ENCODE data around the gene EOMES.
A peak's percentile ranks its signal among the peaks of the same experiment; 100 is the strongest.

EOMES gene

GRCh38 chr3:27720899-27721716 lies 1.0 kb downstream of the EOMES start:
- DNase-seq (ENCODE audit: low spot score): no peak

GRCh38 chr3:27719314-27720003 lies 2.7 kb downstream of the EOMES start:
- no peak for DNase-seq (ENCODE audit: low spot score)

- no peak for DNase-seq (ENCODE audit: low spot score)
Measured at GRCh38 chr3:27718459-27718858, 3.7 kb downstream of the EOMES start.

DNA sequence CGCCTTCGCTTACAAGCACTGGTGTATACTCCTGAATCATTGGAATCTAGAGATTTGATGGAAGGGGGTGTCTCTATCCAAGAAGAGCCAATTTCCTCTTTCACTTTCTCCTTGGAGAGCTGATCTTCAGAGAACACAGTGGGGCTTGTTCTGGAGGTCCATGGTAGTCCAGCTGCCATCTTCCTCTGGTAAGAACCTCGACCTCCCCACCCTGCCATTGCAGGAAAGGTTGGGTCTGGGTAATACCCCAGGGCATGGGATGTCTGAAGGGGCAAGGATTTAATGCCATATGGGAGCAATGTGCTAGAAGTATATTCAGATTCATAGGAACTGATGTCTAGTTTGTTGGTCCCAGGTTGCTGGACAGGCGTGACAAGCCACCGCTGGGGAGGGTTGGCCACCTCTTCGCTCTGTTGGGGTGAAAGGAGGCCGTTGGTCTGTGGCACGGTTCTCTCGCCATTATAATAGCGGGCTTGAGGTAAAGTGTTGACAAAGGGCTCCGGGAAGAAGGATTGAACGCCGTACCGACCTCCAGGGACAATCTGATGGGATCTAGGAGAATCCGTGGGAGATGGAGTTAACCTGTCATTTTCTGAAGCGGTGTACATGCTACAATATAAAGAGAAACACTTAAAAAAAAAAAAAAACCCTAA lies 4.8 kb downstream of the EOMES start:
- no peak for DNase-seq (ENCODE audit: low spot score)

DNA sequence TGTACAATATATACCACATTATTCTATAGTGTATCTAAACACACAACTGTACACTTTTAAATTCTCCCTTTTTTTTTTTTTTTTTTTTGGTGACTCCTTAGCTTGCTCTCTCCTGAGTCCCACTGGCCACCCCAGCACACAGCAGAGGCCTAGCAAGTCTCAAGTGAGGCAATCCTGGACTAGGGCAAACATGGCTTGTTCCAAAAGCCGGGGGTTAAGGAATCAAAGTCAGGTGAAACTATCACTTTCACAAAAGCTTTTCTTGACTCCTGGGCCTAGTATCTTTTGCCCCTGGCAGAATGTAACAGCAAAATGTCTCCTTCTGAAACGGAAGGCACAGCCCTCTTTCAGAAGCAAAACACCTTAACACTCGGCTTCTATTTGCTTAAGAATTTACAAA lies 5.8 kb downstream of the EOMES start:
- no peak for DNase-seq (ENCODE audit: low spot score)

DNA sequence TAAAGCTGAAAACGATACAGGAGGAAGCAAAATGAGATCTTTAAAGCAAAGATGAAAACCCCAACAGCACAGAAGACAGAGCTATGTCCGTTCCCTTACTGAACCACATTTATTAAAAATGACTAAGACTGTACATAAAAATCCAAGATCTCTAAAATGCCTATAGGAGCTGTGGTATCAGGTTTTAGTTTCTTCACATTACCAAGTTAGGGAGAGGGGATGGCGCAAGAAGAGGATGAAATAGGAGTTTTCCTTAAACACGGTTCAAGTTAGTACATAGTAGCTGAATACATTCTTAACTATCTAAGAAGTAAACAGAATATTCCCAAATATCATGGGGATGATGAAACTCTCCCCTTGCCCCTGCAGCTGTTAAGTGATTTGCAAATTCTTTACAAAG lies 6.3 kb downstream of the EOMES start:
- no peak for DNase-seq (ENCODE audit: low spot score)

- no peak for DNase-seq (ENCODE audit: low spot score)
Measured at GRCh38 chr3:27715454-27715806, 6.7 kb downstream of the EOMES start.

DNA sequence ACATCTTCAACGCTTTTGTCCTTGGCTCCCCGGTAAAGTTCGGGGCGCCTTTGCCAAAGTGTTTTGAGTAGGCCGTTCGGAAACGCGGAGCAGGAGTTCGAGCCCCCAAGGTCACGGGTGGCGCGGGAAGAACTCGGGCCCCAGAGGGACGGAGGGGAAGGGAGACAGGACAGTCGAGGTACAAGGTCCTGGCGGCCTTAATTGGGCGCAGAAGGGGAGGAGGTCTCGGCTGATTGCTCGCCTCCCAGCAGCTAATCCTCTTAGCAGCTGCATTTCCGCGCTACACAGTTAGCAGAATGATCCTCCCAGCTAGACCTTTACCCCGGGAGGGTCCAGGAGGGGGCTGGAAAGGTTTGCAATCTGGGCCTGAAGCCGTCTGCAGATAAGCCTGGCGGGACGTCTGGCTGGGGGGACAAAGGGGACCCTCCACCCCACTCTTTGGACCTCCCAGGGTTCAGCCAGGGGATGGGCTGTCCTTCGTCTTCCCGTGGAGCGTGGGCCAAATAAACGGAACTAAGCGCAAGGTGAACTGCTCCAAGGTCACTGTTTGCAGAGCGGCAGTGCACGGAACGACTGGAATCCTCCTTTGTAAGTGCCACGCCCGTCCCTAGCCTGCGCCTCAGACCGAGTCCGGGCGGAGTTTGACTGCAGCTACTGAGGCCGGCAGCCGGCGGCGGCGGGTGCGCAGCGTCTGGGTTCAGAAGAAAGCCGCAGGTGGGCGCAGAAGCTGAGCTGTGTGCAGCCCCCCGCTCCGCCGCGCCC lies 7.2 kb downstream of the EOMES start:
- DNase-seq (ENCODE audit: low spot score): no peak

DNA sequence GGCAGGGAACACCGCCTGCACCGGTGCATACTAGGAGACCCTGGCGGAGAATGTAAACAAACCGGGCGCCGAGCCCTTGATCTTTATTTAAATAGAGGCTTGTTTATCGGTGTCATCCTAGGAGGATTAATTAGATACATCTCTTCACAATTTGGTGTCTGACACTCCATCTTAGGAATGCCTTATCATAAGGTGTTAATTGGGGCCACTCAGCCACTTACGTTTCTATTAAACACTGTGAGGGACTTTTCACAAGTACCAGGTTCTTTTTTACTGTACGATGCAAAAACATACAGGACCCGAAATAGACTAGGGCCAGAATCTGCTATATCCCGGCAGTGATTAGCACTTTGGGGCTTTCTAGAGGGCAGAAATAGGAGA lies 8.0 kb downstream of the EOMES start:
- DNase-seq (ENCODE audit: low spot score): no peak

DNA sequence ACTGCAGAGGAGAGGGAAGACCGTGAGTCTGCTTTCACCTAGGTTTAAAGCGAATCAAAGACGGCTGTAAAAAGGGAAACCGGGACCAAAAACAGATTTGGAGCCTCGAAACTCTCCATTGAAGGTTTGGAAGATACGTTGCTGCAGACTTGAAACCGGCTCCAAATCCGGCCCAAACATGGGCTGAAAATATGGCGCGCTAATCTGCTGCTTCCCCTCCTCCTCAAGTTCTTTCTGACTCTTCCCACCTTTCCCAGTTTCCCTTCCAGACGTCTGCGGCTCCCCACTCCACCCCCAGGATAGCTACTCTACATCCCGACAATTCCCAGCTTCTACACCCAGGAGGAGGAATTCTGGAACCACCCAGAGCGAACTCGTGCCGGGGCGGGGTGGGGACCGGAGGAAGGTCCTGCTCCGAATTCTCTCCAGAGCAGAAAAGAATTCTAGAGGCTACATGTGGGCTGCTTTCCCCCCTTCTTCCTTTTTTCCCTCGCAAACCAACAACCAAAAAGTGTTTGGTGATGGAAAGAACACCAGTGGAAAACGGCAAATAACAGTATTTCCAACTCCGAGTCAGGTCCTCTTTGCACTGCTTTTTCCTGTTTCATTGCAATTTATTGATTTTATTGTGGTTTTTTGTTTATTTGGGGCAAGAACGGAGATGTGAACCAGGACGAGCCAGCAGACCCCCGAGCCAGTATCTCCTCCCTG lies 8.5 kb downstream of the EOMES start:
- DNase-seq (ENCODE audit: low spot score): no peak

GRCh38 chr3:27713078-27713423 lies 9.1 kb downstream of the EOMES start:
- DNase-seq (ENCODE audit: low spot score): no peak

DNA sequence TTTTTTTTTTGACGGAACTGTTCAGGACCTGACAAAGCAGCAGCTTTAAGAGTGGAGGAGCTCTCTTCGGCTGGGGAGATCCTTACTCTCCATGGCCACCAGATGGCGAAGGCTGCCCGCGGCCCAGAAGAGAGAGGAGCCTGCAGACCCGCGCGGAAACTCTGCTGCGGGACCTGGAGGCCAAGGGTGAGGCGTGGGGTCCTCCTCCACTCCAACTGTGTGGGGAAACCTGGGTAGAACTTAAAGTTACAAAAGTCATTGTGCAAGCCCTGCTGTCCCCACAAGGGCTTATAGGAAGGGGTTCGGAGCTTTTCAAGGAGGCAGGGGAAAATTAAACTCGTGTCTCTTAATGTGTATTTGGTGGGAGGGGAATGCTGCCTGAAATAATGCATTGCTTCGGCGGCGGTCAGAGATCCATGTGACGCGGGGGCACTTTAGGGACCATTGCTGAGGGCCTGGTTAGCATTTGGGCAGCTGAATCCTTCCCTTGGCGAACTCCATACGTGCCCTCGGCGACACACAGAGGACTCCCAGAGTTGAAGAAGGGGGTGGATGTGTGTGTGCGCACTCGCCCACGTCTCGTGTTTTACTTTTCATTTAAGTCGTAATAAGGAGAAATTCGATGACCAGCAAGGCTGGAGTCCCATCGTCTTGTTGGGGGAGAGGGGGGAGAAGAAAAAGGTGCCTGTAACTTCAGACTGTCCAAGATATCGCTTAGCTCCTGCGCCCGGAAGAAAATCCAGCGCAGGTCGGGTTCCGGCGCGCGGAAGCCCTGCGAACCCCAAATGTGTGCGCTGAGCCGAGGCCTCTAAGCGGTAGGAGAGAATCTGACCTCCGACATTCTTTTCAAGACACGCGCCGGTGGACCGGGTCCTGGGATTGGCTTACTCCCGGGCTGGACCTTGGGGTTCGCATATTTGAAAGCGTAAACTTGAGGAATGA lies 9.7 kb downstream of the EOMES start:
- DNase-seq (ENCODE audit: low spot score): peak; percentile 63

GRCh38 chr3:27708250-27708649 lies 13.9 kb downstream of the EOMES start:
- DNase-seq (ENCODE audit: low spot score): no peak

GRCh38 chr3:27699067-27699466 lies 23.1 kb downstream of the EOMES start:
- DNase-seq (ENCODE audit: low spot score): no peak

DNA sequence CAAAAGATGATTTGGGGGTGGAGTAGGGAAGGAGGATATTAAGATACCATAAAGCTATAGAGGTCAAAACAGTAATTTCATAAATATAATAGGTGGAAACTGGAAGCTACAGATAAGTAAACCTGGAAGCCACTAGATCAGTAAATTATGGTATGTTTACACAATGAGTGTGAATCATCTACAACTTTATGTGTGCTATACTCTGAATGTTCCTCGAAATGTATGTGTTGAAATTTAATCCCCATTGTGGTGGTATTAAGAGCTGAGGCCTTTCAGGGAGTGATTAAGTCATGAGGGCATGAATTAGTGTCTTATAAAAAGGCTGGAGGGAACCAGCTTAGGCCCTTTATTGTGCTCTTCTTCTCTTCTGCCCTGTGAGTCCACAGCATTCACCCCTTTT lies 25.2 kb downstream of the EOMES start:
- no peak for DNase-seq (ENCODE audit: low spot score)

DNA sequence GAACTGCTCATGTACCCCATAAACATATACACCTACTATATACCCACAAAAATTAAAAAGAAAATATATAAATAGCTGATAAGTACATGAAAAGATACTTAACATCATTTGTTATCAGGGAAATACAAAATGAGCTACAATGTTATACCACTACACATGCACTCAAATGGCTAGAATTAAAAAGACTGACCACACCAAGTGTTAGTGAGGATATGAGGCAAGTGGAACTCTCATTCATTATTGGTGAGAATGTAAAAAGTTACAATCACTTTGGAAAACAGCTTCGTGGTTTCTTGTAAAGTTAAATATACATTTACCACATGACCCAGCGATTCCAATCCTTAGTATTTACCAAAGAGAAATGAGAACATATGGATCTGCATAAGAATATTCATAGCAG lies 26.5 kb downstream of the EOMES start:
- DNase-seq (ENCODE audit: low spot score): no peak

- DNase-seq (ENCODE audit: low spot score): no peak
Measured at GRCh38 chr3:27688053-27688452, 34.1 kb downstream of the EOMES start.

DNA sequence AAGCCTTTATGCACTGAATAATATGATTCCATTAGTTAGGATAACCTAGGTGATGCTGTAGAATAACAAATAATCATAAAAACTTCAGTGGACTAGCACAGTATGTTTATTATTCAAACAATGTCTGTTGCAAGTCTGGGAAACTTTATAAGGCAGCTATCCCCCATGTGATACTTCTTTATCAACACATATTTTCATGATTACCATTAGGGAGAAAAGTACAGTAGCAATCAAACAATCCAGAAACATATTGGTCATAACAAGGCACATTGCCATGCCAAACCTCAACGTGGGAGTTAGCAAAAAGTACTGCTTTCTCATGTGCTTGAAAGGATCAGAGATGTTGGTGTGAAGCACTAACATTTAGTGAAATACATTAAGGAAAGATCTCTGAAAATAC lies 35.5 kb downstream of the EOMES start:
- no peak for DNase-seq (ENCODE audit: low spot score)

DNA sequence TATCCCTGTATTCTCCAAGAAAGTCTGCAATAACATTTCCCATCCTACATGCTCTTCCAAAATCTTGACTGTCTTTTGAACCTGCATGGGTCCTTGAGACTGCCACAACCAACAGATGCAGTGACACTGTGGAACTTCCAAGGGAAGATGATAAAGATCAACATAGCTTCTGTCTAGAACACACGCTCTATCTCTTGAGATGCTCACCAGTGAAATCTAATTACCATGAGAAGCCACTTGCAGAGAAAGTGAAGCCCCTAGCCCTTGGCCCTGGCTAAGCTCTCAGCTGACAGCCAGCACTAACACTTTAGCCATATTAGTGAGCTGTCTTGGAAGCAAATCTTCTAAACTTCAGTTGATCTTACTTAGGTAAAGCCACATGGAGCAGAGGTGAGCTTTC lies 36.6 kb downstream of the EOMES start:
- DNase-seq (ENCODE audit: low spot score): no peak

DNA sequence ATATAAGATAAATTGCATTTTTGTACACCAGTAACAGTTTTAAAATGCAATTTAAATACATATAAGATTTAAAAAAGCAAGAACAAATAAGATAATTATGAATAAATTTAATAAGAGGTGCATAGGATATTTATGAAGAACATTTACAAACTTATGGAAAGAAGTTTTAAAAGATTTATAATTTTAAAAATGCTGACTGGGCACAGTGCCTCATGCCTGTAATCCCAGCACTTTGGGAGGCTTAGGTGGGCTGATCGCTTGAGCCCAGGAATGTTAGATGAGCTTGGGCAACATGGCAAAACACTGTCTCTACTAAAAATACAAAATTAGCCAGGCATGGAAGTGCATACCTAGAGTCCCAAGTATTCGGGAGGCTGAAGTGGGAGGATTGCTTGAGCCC lies 37.8 kb downstream of the EOMES start:
- DNase-seq (ENCODE audit: low spot score): no peak

GRCh38 chr3:27681249-27681748 lies 40.8 kb downstream of the EOMES start:
- peak; percentile 65 for DNase-seq (ENCODE audit: low spot score)

Data from globus pallidus (tissue), 1 donor.